ENCODE measurements around the gene MAIP1. TPM values are rescaled to one million over a fixed set of nuclear protein-coding genes. Genes with fewer than 3 reads are reported as not detected.

The MAIP1 gene
- total and polyA plus RNA-seq, 2 of the 4 experiments (the other 2 are of a cell fraction), result 14.2 to 16.8 TPM

DNA sequence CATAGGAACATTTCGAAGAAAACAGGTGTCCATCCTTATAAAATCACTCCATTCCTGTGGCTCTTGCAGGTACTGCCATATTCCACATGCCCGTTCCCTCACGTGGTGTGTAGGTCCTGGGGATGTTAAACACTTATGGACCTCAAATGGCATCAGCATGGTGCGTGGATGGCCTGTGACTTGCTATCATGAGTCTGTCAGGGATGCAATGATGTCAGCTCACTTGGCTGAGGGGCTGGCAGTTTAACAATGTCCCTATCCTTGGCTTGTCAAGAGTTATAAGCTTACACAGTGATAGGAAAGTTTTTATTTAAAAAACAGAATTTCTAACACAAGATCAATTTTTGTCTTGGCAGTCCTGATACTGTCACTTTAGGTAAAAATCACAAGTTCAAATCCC, 28.8 kb downstream of the MAIP1 start:
- in situ Hi-C loops (cut with MboI; ENCODE audit: low sequenced_read_pairs), result loop anchor here (10.0 kb wide), 1 partner anchor 321 kb away; the partner anchor contains the start of gene SPATS2L
- dilution Hi-C loops (cut with HindIII; ENCODE audit: low sequenced_read_pairs, unreplicated experiment), result no loop called here
- H3K4me3 ChIP-seq (ENCODE audit: insufficient read depth, low read depth, low read length), result no peak overlapping the region
- H3K9ac ChIP-seq (ENCODE audit: low read depth, low read length), result no peak overlapping the region
- no peaks in the 10 kb centered on the region for H3K27me3 ChIP-seq (ENCODE audit: control insufficient read depth, insufficient read depth, low read length)
- H2BK120ac ChIP-seq (ENCODE audit: low read depth, low read length), result no peak overlapping the region; the same call in 1 of the 2 replicates
- H3K18ac ChIP-seq (ENCODE audit: low read depth, low read length), result no peak overlapping the region
- ATAC-seq (ENCODE audit: low read depth) (no peak), DNase-seq (no peak)
- ChIA-PET CTCF (interaction anchor here (0.6 kb wide), 1 partner anchor 320 kb away, joined by 3 read pairs; no protein-coding TSS in a partner anchor), POLR2A (ENCODE audit: unreplicated experiment) (interaction anchor here (0.8 kb wide), 1 partner anchor 9 kb away, joined by 5 read pairs; no protein-coding TSS in a partner anchor)
- H4K91ac ChIP-seq (ENCODE audit: insufficient read depth, low read depth, low read length), result peak overlapping the region; percentile 40; the same call in 1 of the 2 replicates
- no peak overlapping the region for H3K27ac ChIP-seq (ENCODE audit: insufficient read depth, low read length)
- H3K36me3 ChIP-seq (ENCODE audit: control insufficient read depth, insufficient read depth, low read length), result no peaks in the 10 kb centered on the region
- H2BK15ac ChIP-seq (ENCODE audit: low read depth, low read length), result no peak overlapping the region; the same call in 2 of the 3 replicates
- H3K23ac ChIP-seq (ENCODE audit: low read depth, low read length), result no peak overlapping the region
- no peaks in the 10 kb centered on the region for H3K79me1 ChIP-seq (ENCODE audit: low read depth in 1 of 2, low read length in 2 of 2)
- no TSS peak for BruUV-seq (replicated peaks)
- no peak overlapping the region for H3K4me2 ChIP-seq (ENCODE audit: low read depth, low read length)
- no peaks in the 10 kb centered on the region for H3K9me1 ChIP-seq (ENCODE audit: insufficient read depth, low read length)
- H3K56ac ChIP-seq (ENCODE audit: extremely low read depth, insufficient read depth, low read length), result no peak overlapping the region
- intact Hi-C loops (cut with micrococcal nuclease), result loop anchor here (5.0 to 10.0 kb wide), 2 partner anchors 171 to 263 kb away; no protein-coding TSS in a partner anchor
- WGBS, 2 experiments (ENCODE audit: extremely low coverage in 2 of 2, insufficient read length in 1 of 2), result no CpG with 5 or more reads among the region's 4 CpGs
- peaks cover 11% of the 10 kb centered on the region for H3K4me1 ChIP-seq (ENCODE audit: control insufficient read depth, insufficient read depth, low read length)
- H4K20me1 ChIP-seq (ENCODE audit: insufficient read depth, low read length), result no peaks in the 10 kb centered on the region
- no peak overlapping the region for H3K14ac ChIP-seq (replicated peaks; ENCODE audit: low read depth, low read length)
- no peak overlapping the region for H2AFZ ChIP-seq (replicated peaks; ENCODE audit: low read length, poor library complexity)
- H3K4ac ChIP-seq (ENCODE audit: low read depth, low read length), result no peak overlapping the region
- H2BK5ac ChIP-seq (ENCODE audit: low read depth, low read length, poor library complexity, severe bottlenecking), result no peak overlapping the region
- no peak overlapping the region for H2BK20ac ChIP-seq (ENCODE audit: low read depth, low read length)
- H2AK5ac ChIP-seq (ENCODE audit: low read depth, low read length), result peak overlapping the region; percentile 58; the same call in 1 of the 2 replicates
- no peak overlapping the region for H4K5ac ChIP-seq (ENCODE audit: low read depth, low read length)
- H2AK9ac ChIP-seq (replicated peaks; ENCODE audit: low read depth, low read length, poor library complexity), result no peak overlapping the region
- H4K8ac ChIP-seq (ENCODE audit: low read depth in 2 of 2, low read length in 2 of 2), result no peak overlapping the region
- no peaks in the 10 kb centered on the region for H3K9me3 ChIP-seq (ENCODE audit: control insufficient read depth, insufficient read depth, low read length)
- no peak for TF ChIP-seq CHD1 (IDR thresholded peaks at IDR 0.05; ENCODE audit: low read depth, low read length)
- no peak for TF ChIP-seq SMC3 (IDR thresholded peaks at IDR 0.05; ENCODE audit: low read depth, low read length)
- no peak for TF ChIP-seq RCOR1 (IDR thresholded peaks at IDR 0.05; ENCODE audit: insufficient replicate concordance, low read length)
- no peak for TF ChIP-seq MXI1 (IDR thresholded peaks at IDR 0.05; ENCODE audit: borderline replicate concordance, low read depth, low read length)
- TF ChIP-seq, protein P1, sequence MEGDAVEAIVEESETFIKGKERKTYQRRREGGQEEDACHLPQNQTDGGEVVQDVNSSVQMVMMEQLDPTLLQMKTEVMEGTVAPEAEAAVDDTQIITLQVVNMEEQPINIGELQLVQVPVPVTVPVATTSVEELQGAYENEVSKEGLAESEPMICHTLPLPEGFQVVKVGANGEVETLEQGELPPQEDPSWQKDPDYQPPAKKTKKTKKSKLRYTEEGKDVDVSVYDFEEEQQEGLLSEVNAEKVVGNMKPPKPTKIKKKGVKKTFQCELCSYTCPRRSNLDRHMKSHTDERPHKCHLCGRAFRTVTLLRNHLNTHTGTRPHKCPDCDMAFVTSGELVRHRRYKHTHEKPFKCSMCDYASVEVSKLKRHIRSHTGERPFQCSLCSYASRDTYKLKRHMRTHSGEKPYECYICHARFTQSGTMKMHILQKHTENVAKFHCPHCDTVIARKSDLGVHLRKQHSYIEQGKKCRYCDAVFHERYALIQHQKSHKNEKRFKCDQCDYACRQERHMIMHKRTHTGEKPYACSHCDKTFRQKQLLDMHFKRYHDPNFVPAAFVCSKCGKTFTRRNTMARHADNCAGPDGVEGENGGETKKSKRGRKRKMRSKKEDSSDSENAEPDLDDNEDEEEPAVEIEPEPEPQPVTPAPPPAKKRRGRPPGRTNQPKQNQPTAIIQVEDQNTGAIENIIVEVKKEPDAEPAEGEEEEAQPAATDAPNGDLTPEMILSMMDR (conservative IDR thresholded peaks at IDR 0.05; ENCODE audit: low read depth, low read length), result no peak
- no peak for TF ChIP-seq RAD21 (IDR thresholded peaks at IDR 0.05; ENCODE audit: low read length)
- TF ChIP-seq BHLHE40 (IDR thresholded peaks at IDR 0.05; ENCODE audit: low read depth, low read length), result no peak
- no peak for TF ChIP-seq FOS (IDR thresholded peaks at IDR 0.05; ENCODE audit: low read depth, low read length)
- no peak for TF ChIP-seq MAFK (IDR thresholded peaks at IDR 0.05; ENCODE audit: low read depth, low read length)
